Suppressor macrophage treated with lipopolysaccharide for 1 hour (primary cell): ENCODE measurements around the gene SIGLEC5.
A peak's percentile ranks its signal among the peaks of the same experiment; 100 is the strongest.

Source experiments
- DNase-seq, 3 donors: peaks; one replicate each; pipeline ENCODE4 v3.0.0-alpha.2; 2020 to 2022

SIGLEC5 gene

GRCh38 chr19:51587264-51588191, 42.7 kb downstream of the SIGLEC5 start:
- no peak for DNase-seq

- DNase-seq = no peak
Observed at GRCh38 chr19:51586799-51587198, 43.4 kb downstream of the SIGLEC5 start.

- DNase-seq = no peak
Observed at GRCh38 chr19:51586103-51586728, 44.0 kb downstream of the SIGLEC5 start.

GRCh38 chr19:51576850-51577249, 53.4 kb downstream of the SIGLEC5 start:
- no peak for DNase-seq

- DNase-seq = no peak
Observed at GRCh38 chr19:51573331-51573730, 56.9 kb downstream of the SIGLEC5 start.

DNA sequence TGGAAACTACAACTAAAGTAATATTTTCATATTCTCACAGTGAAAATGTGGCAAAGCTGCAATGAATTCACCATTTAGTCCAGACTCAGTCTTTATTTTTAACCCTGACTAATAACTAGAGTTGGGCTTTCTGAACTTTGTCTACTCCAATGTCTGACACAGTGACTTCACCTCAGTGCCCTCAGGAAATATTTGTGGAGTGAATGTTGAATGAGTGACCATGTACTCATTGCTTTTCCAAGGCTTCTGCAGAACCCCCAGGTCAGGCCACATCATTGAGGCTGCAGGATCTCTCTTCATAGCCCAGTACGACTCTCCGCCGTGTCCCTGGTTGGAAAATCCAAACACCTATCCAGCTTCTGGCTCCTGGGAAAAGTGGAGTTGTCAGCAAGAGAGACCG, 57.3 kb downstream of the SIGLEC5 start:
- DNase-seq = no peak

GRCh38 chr19:51572410-51572809, 57.8 kb downstream of the SIGLEC5 start:
- DNase-seq = peak; percentile 21 to 31 (median 28)

DNA sequence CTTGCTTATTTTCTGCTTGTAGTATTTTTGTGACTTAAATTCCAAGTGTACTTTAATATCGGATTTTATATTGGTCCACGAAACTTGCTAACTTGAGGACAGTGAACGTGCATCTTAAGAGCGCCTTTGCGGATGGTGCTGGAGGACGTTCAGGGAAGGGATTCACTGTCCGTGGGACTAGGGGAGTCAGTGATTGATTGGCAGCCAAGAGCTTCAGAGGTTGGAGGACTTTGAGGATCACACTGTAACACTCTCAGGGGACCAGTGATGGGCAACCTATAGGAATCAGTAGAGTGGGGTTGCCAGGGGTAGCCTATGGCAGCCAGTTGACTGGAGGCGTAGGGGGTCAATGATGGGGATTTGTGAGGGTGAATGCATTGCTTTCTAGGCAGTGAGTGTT, 58.6 kb downstream of the SIGLEC5 start:
- DNase-seq = no peak

- DNase-seq = peak; percentile 94 to 98 (median 98)
Observed at GRCh38 chr19:51570962-51571575, 59.1 kb downstream of the SIGLEC5 start, which contains the start of gene ZNF175. TSS of gene ZNF175 (plus strand) at chr19:51571283. CDS start at chr19:51573330, 2,047 bp downstream.

DNA sequence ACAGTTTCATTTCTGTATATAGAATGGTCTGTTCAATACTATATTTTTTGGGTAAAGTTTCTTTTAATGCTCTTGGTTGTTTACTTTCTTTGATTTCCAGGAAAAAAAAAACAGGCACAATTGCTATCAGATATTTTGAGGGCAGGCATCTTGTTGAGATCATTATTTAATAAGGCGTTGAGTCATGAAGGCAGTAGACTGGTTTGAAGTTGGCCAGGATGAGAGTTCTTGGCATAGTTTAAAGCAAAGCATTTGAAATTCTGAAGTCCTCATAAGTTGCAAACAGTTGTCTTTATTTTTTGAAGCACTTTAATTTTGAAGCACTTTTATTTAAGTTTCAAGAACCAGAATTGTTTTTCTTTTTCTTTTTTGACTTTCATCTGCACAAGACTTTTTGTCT, 61.7 kb downstream of the SIGLEC5 start:
- DNase-seq = no peak

DNA sequence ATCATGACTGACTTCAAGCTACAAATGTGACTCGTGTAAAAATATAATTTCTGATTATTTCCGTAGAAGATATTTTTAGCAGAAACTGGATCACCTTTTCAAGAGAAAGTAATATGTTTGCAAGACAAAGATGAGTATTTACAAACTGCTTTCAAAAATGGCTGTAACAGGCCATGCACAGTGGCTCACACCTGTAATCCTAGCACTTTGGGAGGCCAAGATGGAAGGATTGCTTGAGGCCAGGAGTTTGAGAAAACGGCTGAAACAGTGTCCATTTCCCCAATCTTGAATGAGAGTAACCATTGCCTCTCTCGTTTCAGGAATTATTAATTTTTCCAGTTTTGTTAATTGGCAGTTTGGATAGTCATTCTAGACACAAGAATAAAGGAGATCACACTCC, 62.6 kb downstream of the SIGLEC5 start:
- no peak for DNase-seq

DNA sequence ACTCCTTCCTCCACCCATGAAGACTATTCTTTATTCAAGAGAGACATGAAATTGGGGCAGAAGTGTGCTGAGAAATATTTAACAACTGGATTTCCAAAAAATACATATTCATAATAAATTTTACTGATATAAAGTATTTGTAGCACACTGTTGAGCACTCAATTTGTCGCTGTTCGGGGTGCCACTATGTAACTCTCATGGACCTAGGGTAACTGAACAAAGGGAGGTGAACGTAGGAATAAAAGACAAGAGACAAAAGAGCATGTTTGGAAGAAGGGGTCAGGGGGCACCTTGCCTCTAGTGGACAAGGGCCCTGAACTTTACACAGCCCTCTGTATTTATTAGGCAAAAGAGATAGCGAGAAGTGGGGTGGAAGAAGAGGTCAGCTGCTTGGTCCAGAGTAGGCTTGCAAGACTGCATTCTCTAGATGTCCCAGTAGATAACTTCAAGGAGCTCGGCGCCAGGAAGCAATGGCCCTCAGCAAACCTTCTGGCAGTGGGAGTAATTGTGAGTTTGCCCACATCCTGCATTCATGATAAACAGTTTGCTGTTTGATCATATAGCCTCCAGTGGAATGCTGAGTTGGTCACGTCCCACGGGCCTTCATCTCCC, 63.6 kb downstream of the SIGLEC5 start:
- DNase-seq = no peak

DNA sequence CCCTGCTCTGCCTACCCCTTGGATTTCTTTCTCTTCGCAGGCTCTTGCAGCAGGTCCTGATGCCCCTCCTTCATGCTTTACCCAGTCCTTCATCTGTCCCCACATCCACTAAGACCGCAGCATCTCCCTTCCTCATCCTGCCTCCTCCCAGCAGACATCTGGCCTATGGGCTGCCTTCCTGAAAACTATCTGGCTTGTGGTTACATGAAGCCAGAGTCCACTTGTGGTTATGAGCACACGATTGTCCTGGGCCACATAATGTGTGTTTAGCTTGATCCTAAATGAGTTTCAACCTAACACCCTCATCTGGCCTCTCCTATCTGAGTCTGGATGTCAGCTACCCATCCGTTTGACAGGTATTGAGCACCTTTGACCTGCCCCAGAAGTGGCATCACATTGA, 64.6 kb downstream of the SIGLEC5 start:
- no peak for DNase-seq

DNA sequence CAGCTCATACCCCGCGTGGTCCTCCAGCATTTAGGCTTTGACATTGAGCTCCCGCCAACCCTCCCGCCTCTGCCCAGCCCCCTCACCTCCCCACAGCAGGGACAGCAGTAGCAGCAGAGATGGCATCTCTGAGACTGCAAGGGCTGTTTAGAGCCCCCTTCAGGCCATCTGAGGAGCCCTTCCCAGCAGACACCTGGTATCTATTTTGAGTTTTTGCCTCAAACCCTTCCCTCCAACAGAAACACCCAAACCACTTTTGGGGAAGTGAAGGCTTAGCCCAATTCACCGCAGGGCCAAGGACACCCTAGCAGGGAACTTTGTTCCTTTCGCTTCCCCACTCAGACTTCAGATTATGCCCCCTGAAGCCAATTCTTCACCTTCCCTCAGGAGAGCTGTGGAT, 65.4 kb downstream of the SIGLEC5 start:
- DNase-seq = peak in 2 of 3 donors; percentile 32 to 38
